HEK293 (cell line): ENCODE data around the gene CPEB2.

ENCODE experiments used
- EGR2 ChIP-seq: fragments of 450-650 bp; formaldehyde crosslinking; IDR thresholded peaks from 2 replicates; pipeline ENCODE4 v1.5.1; 2016; ENCODE audit warnings: low read depth, missing biosample characterization, missing genetic modification characterization
- KLF10 ChIP-seq: fragments of 450-650 bp; IDR thresholded peaks from 2 replicates; pipeline ENCODE4 v1.5.1; 2018; ENCODE audit warnings: missing biosample characterization, mild to moderate bottlenecking, missing genetic modification characterization
- KLF9 ChIP-seq: fragments of 450-650 bp; formaldehyde crosslinking; IDR thresholded peaks from 2 replicates; pipeline ENCODE4 v1.5.1; 2016; ENCODE audit warnings: missing biosample characterization, missing genetic modification characterization, low read depth
- MEIS1 ChIP-seq: sonication (generic); formaldehyde crosslinking; IDR thresholded peaks from 2 replicates; pipeline ENCODE4 v1.8.1; 2022; ENCODE audit warnings: missing genetic modification reagents, mild to moderate bottlenecking, borderline replicate concordance
- MYNN ChIP-seq: fragments of 450-650 bp; formaldehyde crosslinking; IDR thresholded peaks from 2 replicates; pipeline ENCODE4 v1.5.1; 2016; ENCODE audit warnings: missing biosample characterization, missing genetic modification characterization, borderline replicate concordance
- OSR2 ChIP-seq: fragments of 450-650 bp; formaldehyde crosslinking; IDR thresholded peaks from 2 replicates; pipeline ENCODE4 v1.5.1; 2016; ENCODE audit warnings: missing biosample characterization, missing genetic modification characterization
- ZBTB20 ChIP-seq: fragments of 450-650 bp; formaldehyde crosslinking; IDR thresholded peaks from 2 replicates; pipeline ENCODE4 v1.5.1; 2016; ENCODE audit warnings: missing biosample characterization, missing genetic modification characterization
- ZFHX2 ChIP-seq: fragments of 450-650 bp; formaldehyde crosslinking; conservative IDR thresholded peaks from 2 replicates; pipeline ENCODE4 v1.5.1; 2016; ENCODE audit warnings: missing biosample characterization, missing genetic modification characterization
- ZNF2 ChIP-seq: fragments of 450-650 bp; formaldehyde crosslinking; IDR thresholded peaks from 2 replicates; pipeline ENCODE4 v1.5.1; 2016; ENCODE audit warnings: missing biosample characterization, missing genetic modification characterization
- ZNF211 ChIP-seq: fragments of 450-650 bp; formaldehyde crosslinking; IDR thresholded peaks from 2 replicates; pipeline ENCODE4 v1.5.1; 2016; ENCODE audit warnings: low read depth, missing biosample characterization, missing genetic modification characterization
- ZNF24 ChIP-seq: fragments of 450-650 bp; formaldehyde crosslinking; IDR thresholded peaks from 2 replicates; pipeline ENCODE4 v1.5.1; 2016; ENCODE audit warnings: missing biosample characterization, missing genetic modification characterization
- ZNF302 ChIP-seq: fragments of 450-650 bp; formaldehyde crosslinking; IDR thresholded peaks from 2 replicates; pipeline ENCODE4 v1.5.1; 2016; ENCODE audit warnings: missing biosample characterization, missing genetic modification characterization, low read depth
- ZNF311 ChIP-seq: fragments of 450-650 bp; formaldehyde crosslinking; IDR thresholded peaks from 2 replicates; pipeline ENCODE4 v1.5.1; 2017; ENCODE audit warnings: missing biosample characterization, missing genetic modification characterization, borderline replicate concordance
- ZNF341 ChIP-seq: fragments of 450-650 bp; formaldehyde crosslinking; IDR thresholded peaks from 2 replicates; pipeline ENCODE4; 2016; ENCODE audit warnings: low read depth, missing biosample characterization, missing genetic modification characterization
- ZNF423 ChIP-seq: fragments of 450-650 bp; formaldehyde crosslinking; IDR thresholded peaks from 2 replicates; pipeline ENCODE4 v1.5.1; 2016; ENCODE audit warnings: missing biosample characterization, missing genetic modification characterization
- ZNF426 ChIP-seq: fragments of 450-650 bp; formaldehyde crosslinking; IDR thresholded peaks from 2 replicates; pipeline ENCODE4 v1.5.1; 2017; ENCODE audit warnings: missing biosample characterization, missing genetic modification characterization, mild to moderate bottlenecking, inconsistent platforms, moderate library complexity
- ZNF544 ChIP-seq: fragments of 450-650 bp; formaldehyde crosslinking; IDR thresholded peaks from 2 replicates; pipeline ENCODE4 v1.5.0; 2017; ENCODE audit warnings: missing biosample characterization, missing genetic modification characterization
- ZNF571 ChIP-seq: fragments of 450-650 bp; formaldehyde crosslinking; IDR thresholded peaks from 2 replicates; pipeline ENCODE4 v1.5.0; 2017; ENCODE audit warnings: missing biosample characterization, missing genetic modification characterization
- ZNF623 ChIP-seq: fragments of 450-650 bp; formaldehyde crosslinking; IDR thresholded peaks from 2 replicates; pipeline ENCODE4 v1.5.1; 2016; ENCODE audit warnings: missing biosample characterization, missing genetic modification characterization
- ZNF624 ChIP-seq: fragments of 450-650 bp; formaldehyde crosslinking; IDR thresholded peaks from 2 replicates; pipeline ENCODE4 v1.5.1; 2017; ENCODE audit warnings: missing biosample characterization, missing genetic modification characterization
- ZNF701 ChIP-seq: fragments of 450-650 bp; formaldehyde crosslinking; IDR thresholded peaks from 2 replicates; pipeline ENCODE4 v1.5.1; 2016; ENCODE audit warnings: missing biosample characterization, missing genetic modification characterization
- ZNF76 ChIP-seq: fragments of 450-650 bp; formaldehyde crosslinking; IDR thresholded peaks from 2 replicates; pipeline ENCODE4; 2016; ENCODE audit warnings: low read depth, missing biosample characterization, missing genetic modification characterization, borderline replicate concordance
- ZNF768 ChIP-seq: fragments of 450-650 bp; formaldehyde crosslinking; IDR thresholded peaks from 2 replicates; pipeline ENCODE4 v1.5.1; 2018; ENCODE audit warnings: missing biosample characterization, mild to moderate bottlenecking, missing genetic modification characterization
- ZNF785 ChIP-seq: fragments of 450-650 bp; formaldehyde crosslinking; IDR thresholded peaks from 2 replicates; pipeline ENCODE4 v1.5.1; 2016; ENCODE audit warnings: missing biosample characterization, missing genetic modification characterization
- ZNF792 ChIP-seq: fragments of 450-650 bp; formaldehyde crosslinking; IDR thresholded peaks from 2 replicates; pipeline ENCODE4 v1.5.1; 2016; ENCODE audit warnings: missing biosample characterization, missing genetic modification characterization
- ZNF830 ChIP-seq: fragments of 450-650 bp; IDR thresholded peaks from 2 replicates; pipeline ENCODE4 v1.5.0; 2018; ENCODE audit warnings: missing biosample characterization, missing genetic modification characterization, low read depth, mild to moderate bottlenecking, moderate library complexity
- TF ChIP-seq, protein P1 (sequence below): fragments of 450-650 bp; formaldehyde crosslinking; IDR thresholded peaks from 2 replicates; pipeline ENCODE4 v1.5.1; 2016; ENCODE audit warnings: missing biosample characterization, missing genetic modification characterization
- TF ChIP-seq, protein P2 (sequence below): fragments of 450-650 bp; formaldehyde crosslinking; IDR thresholded peaks from 2 replicates; pipeline ENCODE4 v1.5.1; 2017; ENCODE audit warnings: missing biosample characterization, missing genetic modification characterization
- TF ChIP-seq, protein P3 (sequence below): fragments of 450-650 bp; formaldehyde crosslinking; IDR thresholded peaks from 2 replicates; pipeline ENCODE4 v1.5.1; 2016; ENCODE audit warnings: missing biosample characterization, missing genetic modification characterization
- TF ChIP-seq, protein P4 (sequence below): fragments of 450-650 bp; formaldehyde crosslinking; IDR thresholded peaks from 2 replicates; pipeline ENCODE4 v1.5.1; 2016; ENCODE audit warnings: missing biosample characterization, missing genetic modification characterization
- TF ChIP-seq, protein P5 (sequence below): fragments of 450-650 bp; formaldehyde crosslinking; IDR thresholded peaks from 2 replicates; pipeline ENCODE4 v1.5.1; 2017; ENCODE audit warnings: missing biosample characterization, missing genetic modification characterization
- TF ChIP-seq, protein P6 (sequence below): fragments of 450-650 bp; IDR thresholded peaks from 2 replicates; pipeline ENCODE4 v1.5.1; 2018; ENCODE audit warnings: missing biosample characterization, missing genetic modification characterization

The CPEB2 gene

DNA sequence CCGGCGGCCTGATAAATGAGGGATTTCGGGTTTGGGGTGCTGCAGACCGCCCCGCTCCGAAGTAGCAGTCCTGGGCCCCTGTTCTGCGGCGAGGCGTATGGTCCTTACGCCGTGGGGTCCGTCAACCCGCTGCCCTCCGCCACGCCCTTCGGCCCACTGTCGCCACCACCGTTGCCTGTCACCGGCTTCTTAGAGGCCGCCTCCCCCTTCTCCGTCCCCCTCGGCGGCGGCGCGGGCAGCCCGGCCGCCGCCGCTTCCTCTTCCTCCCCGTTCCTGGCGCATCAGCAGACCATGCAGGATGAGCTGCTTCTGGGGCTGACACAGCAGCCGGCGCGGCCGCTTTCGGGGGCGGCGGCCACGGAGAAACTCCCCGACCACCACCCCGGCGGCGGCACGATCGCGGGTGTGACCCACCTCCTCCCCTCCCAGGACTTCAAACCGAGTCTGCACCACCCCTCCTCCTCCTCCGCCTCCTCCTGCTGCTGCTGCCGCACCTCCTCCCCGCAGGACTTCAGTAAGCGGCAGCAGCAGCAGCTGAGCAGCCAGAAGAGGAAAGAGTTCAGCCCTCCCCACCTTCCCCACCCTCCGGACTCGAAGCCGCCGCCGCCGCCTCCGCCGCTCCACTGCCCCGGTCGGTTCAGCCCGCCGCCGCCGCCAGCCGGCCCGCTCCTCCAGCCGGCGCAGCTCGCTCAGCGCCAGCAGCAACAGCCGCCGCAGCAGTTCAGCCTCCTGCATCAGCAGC lies 549 bp downstream of the CPEB2 start (continued):
- TF ChIP-seq ZNF830 (no peak), ZNF302 (tag by site-specific recombination) (no peak), ZNF701 (tag by site-specific recombination) (no peak), ZNF624 (no peak), ZNF426 (tag by site-specific recombination) (no peak), OSR2 (peak; percentile 54; the same call in 1 of the 2 replicates), KLF10 (no peak), ZNF571 (tag by site-specific recombination) (no peak), EGR2 (tag by site-specific recombination) (peak; percentile 50; the same call in 1 of the 2 replicates), ZFHX2 (tag by site-specific recombination) (peak; percentile 40), ZNF311 (tag by site-specific recombination) (no peak), ZNF623 (tag by site-specific recombination) (no peak), ZNF211 (tag by site-specific recombination) (no peak), ZNF423 (no peak), ZNF76 (tag by site-specific recombination) (no peak), KLF9 (tag by site-specific recombination) (peak; percentile 61), MYNN (tag by site-specific recombination) (no peak), ZNF785 (tag by site-specific recombination) (no peak), ZNF544 (tag by site-specific recombination) (no peak), ZNF24 (tag by site-specific recombination) (no peak), ZNF341 (peak; percentile 87), MEIS1 (no peak), ZNF768 (tag by site-specific recombination) (no peak), ZBTB20 (tag by site-specific recombination) (peak; percentile 70), ZNF792 (tag by site-specific recombination) (no peak), ZNF2 (tag by site-specific recombination) (no peak)
- TF ChIP-seq, protein P1, sequence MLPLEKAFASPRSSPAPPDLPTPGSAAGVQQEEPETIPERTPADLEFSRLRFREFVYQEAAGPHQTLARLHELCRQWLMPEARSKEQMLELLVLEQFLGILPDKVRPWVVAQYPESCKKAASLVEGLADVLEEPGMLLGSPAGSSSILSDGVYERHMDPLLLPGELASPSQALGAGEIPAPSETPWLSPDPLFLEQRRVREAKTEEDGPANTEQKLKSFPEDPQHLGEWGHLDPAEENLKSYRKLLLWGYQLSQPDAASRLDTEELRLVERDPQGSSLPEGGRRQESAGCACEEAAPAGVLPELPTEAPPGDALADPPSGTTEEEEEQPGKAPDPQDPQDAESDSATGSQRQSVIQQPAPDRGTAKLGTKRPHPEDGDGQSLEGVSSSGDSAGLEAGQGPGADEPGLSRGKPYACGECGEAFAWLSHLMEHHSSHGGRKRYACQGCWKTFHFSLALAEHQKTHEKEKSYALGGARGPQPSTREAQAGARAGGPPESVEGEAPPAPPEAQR (tag by site-specific recombination): no peak
- TF ChIP-seq, protein P2, sequence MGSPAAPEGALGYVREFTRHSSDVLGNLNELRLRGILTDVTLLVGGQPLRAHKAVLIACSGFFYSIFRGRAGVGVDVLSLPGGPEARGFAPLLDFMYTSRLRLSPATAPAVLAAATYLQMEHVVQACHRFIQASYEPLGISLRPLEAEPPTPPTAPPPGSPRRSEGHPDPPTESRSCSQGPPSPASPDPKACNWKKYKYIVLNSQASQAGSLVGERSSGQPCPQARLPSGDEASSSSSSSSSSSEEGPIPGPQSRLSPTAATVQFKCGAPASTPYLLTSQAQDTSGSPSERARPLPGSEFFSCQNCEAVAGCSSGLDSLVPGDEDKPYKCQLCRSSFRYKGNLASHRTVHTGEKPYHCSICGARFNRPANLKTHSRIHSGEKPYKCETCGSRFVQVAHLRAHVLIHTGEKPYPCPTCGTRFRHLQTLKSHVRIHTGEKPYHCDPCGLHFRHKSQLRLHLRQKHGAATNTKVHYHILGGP (tag by site-specific recombination): no peak
- TF ChIP-seq, protein P3, sequence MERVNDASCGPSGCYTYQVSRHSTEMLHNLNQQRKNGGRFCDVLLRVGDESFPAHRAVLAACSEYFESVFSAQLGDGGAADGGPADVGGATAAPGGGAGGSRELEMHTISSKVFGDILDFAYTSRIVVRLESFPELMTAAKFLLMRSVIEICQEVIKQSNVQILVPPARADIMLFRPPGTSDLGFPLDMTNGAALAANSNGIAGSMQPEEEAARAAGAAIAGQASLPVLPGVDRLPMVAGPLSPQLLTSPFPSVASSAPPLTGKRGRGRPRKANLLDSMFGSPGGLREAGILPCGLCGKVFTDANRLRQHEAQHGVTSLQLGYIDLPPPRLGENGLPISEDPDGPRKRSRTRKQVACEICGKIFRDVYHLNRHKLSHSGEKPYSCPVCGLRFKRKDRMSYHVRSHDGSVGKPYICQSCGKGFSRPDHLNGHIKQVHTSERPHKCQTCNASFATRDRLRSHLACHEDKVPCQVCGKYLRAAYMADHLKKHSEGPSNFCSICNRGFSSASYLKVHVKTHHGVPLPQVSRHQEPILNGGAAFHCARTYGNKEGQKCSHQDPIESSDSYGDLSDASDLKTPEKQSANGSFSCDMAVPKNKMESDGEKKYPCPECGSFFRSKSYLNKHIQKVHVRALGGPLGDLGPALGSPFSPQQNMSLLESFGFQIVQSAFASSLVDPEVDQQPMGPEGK (tag by site-specific recombination): no peak
- TF ChIP-seq, protein P4, sequence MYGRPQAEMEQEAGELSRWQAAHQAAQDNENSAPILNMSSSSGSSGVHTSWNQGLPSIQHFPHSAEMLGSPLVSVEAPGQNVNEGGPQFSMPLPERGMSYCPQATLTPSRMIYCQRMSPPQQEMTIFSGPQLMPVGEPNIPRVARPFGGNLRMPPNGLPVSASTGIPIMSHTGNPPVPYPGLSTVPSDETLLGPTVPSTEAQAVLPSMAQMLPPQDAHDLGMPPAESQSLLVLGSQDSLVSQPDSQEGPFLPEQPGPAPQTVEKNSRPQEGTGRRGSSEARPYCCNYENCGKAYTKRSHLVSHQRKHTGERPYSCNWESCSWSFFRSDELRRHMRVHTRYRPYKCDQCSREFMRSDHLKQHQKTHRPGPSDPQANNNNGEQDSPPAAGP: no peak
- TF ChIP-seq, protein P5, sequence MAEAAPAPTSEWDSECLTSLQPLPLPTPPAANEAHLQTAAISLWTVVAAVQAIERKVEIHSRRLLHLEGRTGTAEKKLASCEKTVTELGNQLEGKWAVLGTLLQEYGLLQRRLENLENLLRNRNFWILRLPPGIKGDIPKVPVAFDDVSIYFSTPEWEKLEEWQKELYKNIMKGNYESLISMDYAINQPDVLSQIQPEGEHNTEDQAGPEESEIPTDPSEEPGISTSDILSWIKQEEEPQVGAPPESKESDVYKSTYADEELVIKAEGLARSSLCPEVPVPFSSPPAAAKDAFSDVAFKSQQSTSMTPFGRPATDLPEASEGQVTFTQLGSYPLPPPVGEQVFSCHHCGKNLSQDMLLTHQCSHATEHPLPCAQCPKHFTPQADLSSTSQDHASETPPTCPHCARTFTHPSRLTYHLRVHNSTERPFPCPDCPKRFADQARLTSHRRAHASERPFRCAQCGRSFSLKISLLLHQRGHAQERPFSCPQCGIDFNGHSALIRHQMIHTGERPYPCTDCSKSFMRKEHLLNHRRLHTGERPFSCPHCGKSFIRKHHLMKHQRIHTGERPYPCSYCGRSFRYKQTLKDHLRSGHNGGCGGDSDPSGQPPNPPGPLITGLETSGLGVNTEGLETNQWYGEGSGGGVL (tag by site-specific recombination): peak; percentile 67
- TF ChIP-seq, protein P6, sequence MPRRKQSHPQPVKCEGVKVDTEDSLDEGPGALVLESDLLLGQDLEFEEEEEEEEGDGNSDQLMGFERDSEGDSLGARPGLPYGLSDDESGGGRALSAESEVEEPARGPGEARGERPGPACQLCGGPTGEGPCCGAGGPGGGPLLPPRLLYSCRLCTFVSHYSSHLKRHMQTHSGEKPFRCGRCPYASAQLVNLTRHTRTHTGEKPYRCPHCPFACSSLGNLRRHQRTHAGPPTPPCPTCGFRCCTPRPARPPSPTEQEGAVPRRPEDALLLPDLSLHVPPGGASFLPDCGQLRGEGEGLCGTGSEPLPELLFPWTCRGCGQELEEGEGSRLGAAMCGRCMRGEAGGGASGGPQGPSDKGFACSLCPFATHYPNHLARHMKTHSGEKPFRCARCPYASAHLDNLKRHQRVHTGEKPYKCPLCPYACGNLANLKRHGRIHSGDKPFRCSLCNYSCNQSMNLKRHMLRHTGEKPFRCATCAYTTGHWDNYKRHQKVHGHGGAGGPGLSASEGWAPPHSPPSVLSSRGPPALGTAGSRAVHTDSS: peak; percentile 50
